Brain microvascular endothelial cell (primary cell): ENCODE measurements around the gene PPFIA2.

Experiments
- DNase-seq: peaks from one replicate; pipeline ENCODE4 v3.0.0-alpha.2; 2020
- H3K27ac ChIP-seq: fragments of 250-450 bp; sonication (Bioruptor Pico); 2 replicates; pipeline ENCODE4 v1.5.1; 2020; ENCODE audit warnings: mild to moderate bottlenecking, moderate library complexity
- H3K27me3 ChIP-seq: fragments of 250-450 bp; sonication (Bioruptor Pico); replicated peaks from 2 replicates; pipeline ENCODE4 v1.5.1; 2020; ENCODE audit warnings: mild to moderate bottlenecking
- H3K36me3 ChIP-seq: fragments of 250-450 bp; sonication (Bioruptor Pico); replicated peaks from 2 replicates; pipeline ENCODE4 v1.5.1; 2020; ENCODE audit warnings: mild to moderate bottlenecking
- H3K4me3 ChIP-seq: 2 replicates; pipeline ENCODE4 v1.5.1; 2011; ENCODE audit warnings: low read depth, mild to moderate bottlenecking, control low read depth, low read length, moderate library complexity
- CTCF ChIP-seq: IDR thresholded peaks from 2 replicates; pipeline ENCODE4 v1.5.1; 2011; ENCODE audit warnings: low read depth, mild to moderate bottlenecking, moderate library complexity, low read length, control low read depth, inconsistent platforms; ENCODE audit errors: missing control alignments
- in situ Hi-C: cut with HindIII; loops from 2 replicates; pipeline ENCODE4 v1.10.0; 2017; ENCODE audit warnings: low sequenced_read_pairs, low pct_ligation_motif_present

Gene PPFIA2

GRCh38 chr12:81439344-81439743 lies 319.8 kb downstream of the PPFIA2 start:
- no peaks in the 10 kb centered on the region for H3K36me3 ChIP-seq
- H3K27ac ChIP-seq: no peak overlapping the region
- in situ Hi-C loops: no loop called here
- TF ChIP-seq CTCF: no peak
- H3K27me3 ChIP-seq: no peaks in the 10 kb centered on the region
- no peak for DNase-seq
- no peak overlapping the region for H3K4me3 ChIP-seq

GRCh38 chr12:81417056-81417455 lies 342.1 kb downstream of the PPFIA2 start:
- no peak for DNase-seq
- Histone ChIP-seq H3K36me3 (no peaks in the 10 kb centered on the region), H3K4me3 (no peak overlapping the region), H3K27me3 (no peaks in the 10 kb centered on the region), H3K27ac (no peak overlapping the region)
- in situ Hi-C loops: no loop called here
- no peak for TF ChIP-seq CTCF

GRCh38 chr12:81416571-81416970 lies 342.6 kb downstream of the PPFIA2 start:
- DNase-seq: no peak
- no peak overlapping the region for H3K27ac ChIP-seq
- H3K36me3 ChIP-seq: no peaks in the 10 kb centered on the region
- H3K4me3 ChIP-seq: no peak overlapping the region
- no peak for TF ChIP-seq CTCF
- H3K27me3 ChIP-seq: no peaks in the 10 kb centered on the region
- in situ Hi-C loops: no loop called here

- in situ Hi-C loops: no loop called here
- no peaks in the 10 kb centered on the region for H3K27me3 ChIP-seq
- H3K4me3 ChIP-seq: no peak overlapping the region
- no peak for DNase-seq
- no peak for TF ChIP-seq CTCF
- H3K36me3 ChIP-seq: no peaks in the 10 kb centered on the region
- H3K27ac ChIP-seq: no peak overlapping the region
Observed at GRCh38 chr12:81414441-81414840, 344.7 kb downstream of the PPFIA2 start.

GRCh38 chr12:81412940-81413339 lies 346.2 kb downstream of the PPFIA2 start:
- no peak overlapping the region for H3K4me3 ChIP-seq
- H3K27me3 ChIP-seq: no peaks in the 10 kb centered on the region
- no peak for TF ChIP-seq CTCF
- in situ Hi-C loops: no loop called here
- no peaks in the 10 kb centered on the region for H3K36me3 ChIP-seq
- no peak overlapping the region for H3K27ac ChIP-seq
- no peak for DNase-seq

GRCh38 chr12:81403348-81403747 lies 355.8 kb downstream of the PPFIA2 start:
- in situ Hi-C loops: no loop called here
- DNase-seq: no peak
- Histone ChIP-seq H3K4me3 (no peak overlapping the region), H3K27me3 (no peaks in the 10 kb centered on the region), H3K27ac (no peak overlapping the region), H3K36me3 (no peaks in the 10 kb centered on the region)
- no peak for TF ChIP-seq CTCF
